GM21737 (cell line): ENCODE results near the gene SDK2.

Source experiments
- ATAC-seq: cut with Tn5 transposase; IDR thresholded peaks from one replicate; pipeline ENCODE4 v1.9.1; 2021; ENCODE audit warnings: mild to moderate bottlenecking, moderate library complexity; ENCODE audit not compliant: unreplicated experiment

SDK2 gene

DNA sequence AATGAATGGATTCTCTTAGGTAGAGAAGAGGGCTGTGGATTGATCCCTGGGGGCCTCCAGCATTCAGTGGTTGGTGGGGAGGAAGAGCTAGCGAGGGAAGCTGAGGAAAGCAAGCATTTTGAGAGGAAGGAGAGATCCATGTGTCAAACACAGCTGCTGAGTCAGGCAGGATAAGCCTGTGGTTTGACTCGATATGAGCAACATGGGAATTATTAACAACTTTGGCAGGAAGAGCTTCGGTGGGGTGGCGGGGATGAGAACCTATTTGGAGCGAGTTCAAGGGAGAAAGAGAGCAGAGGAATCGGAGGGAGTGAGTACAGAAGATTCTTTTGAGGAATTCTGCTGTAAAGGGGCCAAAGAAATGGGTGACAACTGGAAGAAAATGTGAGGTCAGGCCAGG lies 273.0 kb downstream of the SDK2 start:
- no peak for ATAC-seq

DNA sequence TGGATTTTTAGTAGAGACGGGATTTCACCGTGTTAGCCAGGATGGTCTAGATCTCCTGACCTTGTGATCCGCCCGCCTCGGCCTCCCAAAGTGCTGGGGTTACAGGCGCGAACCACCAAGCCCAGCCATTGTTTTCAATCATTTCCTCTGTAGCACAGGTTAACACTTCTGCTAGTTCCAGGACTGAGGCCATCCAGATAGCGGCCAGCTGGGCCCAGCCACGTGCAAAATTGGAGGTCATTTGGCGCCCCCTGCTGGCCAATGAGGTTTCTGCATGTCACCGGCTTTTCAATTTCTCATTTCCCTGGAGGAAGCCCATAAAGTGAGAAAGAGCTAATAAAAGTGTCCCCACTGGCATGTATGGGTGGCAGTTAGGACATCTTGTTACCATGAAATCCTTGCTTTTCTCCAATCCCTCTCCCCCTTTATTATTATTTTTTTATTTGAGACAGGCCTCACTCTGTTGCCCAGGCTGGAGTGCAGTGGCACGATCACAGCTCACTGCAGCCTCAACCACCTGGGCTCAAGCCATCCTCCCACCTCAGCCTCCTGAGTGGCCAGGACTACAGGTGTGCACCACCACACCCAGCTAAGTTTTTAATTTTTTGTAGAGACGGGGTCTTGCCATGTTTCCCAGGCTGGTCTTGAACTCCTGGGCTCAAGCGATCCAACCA lies 274.3 kb downstream of the SDK2 start:
- peak; percentile 69 for ATAC-seq

DNA sequence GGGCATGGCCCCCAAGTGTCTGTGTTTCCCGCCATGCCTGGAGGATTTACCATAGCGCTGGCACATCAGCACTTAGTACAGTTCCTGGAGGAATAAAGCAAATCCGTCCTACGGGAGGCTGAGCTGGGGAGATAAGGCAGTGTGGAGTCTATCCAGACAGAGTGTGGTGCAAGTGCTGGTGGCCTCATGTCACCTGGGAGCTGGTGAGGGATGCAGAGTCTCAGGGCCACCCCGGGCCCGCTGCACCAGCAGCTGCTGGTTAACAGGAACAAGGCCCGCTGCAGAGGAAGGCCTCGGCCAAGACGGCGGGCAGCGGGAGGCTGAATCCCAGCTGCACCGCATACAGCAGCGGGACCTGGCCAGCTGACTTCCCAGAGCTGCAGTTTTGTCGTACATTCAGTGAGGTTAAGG lies 275.1 kb downstream of the SDK2 start:
- ATAC-seq: no peak

GRCh38 chr17:73368085-73368631 lies 276.1 kb downstream of the SDK2 start:
- ATAC-seq: no peak

GRCh38 chr17:73365906-73366623 lies 278.2 kb downstream of the SDK2 start:
- no peak for ATAC-seq

DNA sequence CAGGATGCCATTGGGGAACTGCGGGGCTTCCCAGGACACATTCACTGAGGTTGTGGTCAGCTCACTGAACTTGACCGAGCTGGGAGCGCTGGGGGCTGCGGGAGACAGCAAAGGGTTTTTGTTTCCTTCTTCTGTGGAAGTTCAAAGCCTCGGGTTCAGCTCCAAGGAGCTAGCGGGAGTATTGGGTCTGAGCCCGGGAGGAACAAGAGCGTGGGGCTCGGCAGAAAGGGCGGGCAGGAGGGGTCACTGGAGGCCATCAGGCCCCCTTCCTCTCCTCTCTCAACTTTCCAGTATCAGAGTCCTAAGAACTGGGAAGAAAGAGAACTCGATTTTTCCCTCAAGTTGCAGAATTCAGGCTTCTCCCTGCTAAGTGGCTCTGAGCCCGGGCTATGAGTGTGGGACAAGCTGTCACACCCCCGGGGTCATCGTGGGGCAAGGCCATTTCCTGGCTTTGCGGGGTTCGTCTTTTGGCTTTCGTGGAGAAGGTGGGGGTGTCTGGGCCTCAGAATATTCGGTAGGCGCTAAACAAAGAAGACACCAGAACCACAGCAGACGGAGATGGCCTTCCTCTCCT lies 278.9 kb downstream of the SDK2 start:
- ATAC-seq: no peak

DNA sequence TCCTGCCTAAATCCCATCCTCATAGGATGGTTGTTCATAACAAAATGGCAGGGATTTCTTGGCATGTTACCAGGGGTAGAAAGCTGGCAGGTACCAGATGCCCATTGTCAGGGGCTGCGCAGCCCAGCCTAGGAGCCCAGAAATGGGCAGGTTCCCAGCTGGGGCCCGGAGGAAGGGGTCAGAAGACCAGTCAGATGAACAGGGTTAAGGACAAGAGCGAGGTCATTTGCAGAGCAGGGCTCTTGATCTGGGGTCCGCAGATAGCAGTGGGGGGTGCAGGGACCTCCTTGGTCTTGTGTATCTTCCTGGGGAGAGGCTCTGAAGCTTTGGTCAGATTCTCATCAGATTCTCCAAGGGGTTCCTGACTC lies 280.1 kb downstream of the SDK2 start:
- no peak for ATAC-seq

GRCh38 chr17:73363442-73364154 lies 280.6 kb downstream of the SDK2 start:
- no peak for ATAC-seq

DNA sequence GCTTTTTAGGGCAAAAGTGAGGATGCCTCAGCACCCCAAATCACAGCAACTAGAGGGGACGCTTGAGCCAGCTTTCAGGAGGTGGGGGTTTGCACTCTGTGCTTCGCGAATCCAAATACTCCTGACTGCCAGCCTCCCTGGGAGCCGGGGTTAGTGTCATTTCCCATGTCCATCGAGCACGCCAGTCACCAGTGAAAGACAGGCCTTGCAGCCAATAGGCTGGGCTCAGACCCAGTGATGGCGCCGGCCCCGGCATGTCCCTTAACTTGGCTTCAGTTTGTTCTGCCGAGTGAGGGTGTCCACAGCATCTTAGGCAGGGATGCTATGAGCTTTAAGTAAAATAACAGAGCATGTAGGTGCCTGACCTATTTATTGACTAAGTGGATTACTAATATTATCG lies 281.5 kb downstream of the SDK2 start:
- ATAC-seq: no peak

- no peak for ATAC-seq
Measured at GRCh38 chr17:73360961-73361761, 283.1 kb downstream of the SDK2 start.

DNA sequence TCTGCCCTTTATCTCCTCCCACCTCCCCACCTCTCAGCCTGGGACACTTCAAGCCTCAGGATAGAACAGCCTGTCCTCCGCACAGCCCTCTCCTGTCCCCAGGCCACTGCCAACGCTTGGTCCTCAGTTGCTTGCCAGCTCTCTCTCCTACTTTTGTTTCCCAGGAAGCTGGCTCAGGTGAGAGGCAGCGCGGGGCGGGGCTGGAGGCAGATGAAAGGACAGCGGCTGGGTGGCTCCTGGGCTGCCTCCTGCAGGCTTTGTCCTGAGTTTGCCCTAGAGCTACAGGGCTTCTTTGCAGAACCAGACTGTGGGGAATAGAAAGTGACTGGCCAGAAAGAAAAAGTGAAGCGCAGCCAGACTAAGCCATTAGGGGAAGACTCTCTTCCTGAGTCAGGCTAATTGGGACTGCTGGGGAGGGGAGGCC lies 284.2 kb downstream of the SDK2 start:
- no peak for ATAC-seq

GRCh38 chr17:73359352-73359751 lies 284.9 kb downstream of the SDK2 start:
- no peak for ATAC-seq

GRCh38 chr17:73358668-73359067 lies 285.6 kb downstream of the SDK2 start:
- ATAC-seq: no peak

DNA sequence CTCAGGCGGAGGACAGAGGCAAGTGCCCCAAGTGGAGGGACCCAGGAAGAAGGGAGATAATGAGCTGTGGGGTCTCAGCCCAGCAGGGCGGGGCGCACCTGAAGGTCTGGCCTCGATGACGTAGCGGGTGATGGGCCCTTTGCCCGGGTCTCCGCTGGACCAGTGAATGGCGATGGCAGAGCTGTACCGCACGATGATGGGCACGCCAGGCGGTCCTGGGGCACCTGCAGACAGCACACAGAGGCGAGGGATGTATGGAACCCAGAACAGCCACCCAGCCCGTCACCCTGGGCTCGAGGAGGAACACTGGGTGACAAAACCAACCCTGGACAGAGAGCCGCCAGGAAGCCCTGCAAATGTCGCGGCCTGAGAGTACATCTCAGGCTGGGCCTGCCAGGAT lies 286.3 kb downstream of the SDK2 start:
- no peak for ATAC-seq

DNA sequence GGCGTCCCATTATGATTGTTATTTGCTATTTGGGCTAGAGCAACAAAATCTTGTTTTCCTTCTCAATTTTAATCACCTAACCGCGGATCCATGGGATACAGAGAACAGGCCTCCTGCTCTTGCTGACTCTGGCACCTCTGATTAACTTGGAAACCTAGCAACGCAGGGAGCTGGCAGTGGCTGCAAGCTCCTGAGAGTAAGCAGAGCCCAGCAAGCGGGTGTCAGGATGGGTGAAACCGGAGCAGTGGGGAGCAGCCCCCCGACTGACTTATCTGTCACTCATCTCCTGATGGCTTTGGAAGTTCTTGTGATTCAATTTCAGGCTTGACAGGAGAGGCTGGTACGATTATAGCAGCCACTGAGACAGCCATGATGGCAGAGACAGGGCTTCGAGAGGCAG lies 286.9 kb downstream of the SDK2 start:
- ATAC-seq: no peak

DNA sequence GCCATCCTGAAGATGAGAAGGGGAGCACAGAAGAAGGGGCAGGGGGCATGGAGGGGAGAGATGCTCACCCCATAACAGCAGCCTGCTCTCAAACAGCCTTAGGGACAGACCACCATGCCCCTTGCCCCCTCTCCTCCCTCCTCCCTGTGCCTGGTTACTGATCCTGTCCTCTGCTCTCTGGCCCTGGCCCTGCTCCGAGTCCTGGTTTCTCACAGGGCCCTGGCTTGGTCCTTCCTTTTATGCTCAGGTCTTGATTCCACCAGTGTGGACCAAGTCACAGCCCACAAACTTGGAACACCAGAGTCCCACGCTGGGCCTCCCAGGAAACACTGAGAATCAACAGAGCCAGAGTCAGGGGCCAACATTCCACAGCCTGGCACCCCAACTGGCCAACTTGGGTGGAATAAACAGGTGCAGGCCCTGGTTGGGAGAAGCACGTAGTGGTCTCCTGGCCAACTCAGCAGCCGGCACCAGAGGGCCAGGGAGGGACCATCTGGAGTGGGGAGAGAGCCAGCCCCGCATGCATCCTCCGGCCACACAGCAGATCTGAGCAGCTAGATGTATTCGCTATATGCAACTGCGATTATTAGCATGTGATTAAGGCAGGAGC lies 287.6 kb downstream of the SDK2 start:
- no peak for ATAC-seq

DNA sequence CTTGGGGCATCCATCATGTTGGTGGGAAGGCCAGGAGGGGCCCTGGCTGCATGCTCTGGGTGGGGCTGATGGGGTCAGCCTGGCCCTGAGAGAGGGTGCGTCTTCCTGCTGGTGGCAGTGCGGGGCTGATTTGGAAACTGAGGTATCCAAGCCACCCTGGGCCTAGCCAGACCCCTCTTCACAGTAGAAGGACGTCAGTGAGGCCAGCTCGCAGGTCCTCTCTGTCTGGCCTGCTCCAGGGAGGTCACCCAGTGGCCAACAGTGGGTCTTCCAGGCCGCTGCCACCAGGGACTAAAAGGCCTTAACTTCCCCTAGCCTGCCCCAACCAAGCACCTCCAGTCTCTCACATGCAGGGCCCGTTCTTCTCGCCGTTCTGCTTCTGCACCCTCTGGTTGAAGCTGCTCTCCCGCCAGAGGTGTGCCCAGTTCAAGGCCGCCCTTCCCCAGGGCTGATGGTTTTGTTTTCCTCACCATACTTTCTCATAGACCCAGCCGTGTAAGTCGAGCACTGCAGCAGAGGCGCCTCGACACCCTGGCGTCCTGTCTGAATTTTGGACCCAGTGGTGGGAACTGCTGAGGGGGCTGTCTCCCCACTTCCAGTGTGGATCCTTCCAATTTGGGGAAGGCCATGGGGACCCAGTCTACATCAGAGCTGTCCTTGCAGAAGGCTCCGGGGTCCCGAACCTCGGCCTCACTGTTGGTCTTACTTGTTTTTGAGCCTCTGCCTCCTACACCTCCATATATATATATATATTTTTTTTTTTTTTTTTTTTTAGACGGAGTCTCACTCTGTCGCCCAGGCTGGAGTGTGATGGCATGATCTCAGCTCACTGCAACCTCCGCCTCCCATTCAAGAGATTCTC lies 289.6 kb downstream of the SDK2 start:
- no peak for ATAC-seq

DNA sequence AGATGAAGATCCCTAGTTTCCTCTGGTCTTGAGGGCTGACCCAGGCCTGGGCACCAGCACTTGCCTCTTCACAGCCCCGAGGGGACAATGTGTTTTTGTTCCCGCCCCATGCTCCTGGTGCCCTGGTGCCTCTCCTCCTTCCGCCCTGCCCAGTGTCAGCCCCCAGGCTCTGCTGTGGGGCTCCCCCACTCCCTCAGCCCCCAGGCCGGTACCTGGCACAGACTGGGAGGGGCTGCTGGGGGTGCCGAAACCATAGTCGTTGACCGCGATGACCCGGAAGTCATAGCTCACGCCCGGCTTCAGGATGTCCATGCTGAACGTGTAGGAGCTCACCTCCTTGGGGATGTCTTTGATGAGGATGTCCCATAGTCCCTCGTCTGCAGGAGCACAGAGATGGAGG lies 292.0 kb downstream of the SDK2 start:
- ATAC-seq: no peak

DNA sequence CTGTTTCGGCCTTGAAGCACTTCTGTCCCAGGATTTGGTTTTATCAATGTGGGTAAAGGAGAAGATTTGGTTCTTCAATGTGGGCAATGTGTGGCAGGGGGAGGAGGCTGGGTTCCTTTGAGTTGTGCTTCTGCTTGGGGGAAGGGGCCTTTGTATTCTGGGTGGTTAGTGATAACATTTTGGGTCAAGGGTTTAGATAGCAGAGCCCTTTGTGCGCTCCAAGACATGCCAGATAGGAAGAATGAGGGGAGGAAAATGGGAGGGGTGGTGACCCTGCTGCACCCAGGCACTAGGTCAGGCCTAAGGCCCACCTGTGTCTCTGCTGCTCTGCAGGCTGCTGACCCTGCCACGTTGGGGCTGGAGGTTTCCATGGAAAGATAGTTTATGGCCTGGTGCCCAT lies 292.5 kb downstream of the SDK2 start:
- no peak for ATAC-seq
